OCI-M1 (cell line): Measurements from ENCODE around the gene CISD2.
"Not testable (repeated sequence)": the region's sequence is repeated elsewhere in the genome, so short reads cannot be mapped to it uniquely, and the experiment has no call there.

Experiments used
- DNase-seq: peaks from one replicate; lab custom pipeline; 2025; lab: John Stamatoyannopoulos, UW

CISD2 gene

GRCh38 chr4:102868781-102869568 is at the start of gene CISD2:
Gene CISD2, plus strand, starts transcription at chr4:102868992. Its CDS starts 93 bp downstream, at chr4:102869085.
- DNase-seq = peak; percentile 97

- not testable (repeated sequence) for DNase-seq
Measured at GRCh38 chr4:102819100-102819499, 49.7 kb upstream of the CISD2 start.

GRCh38 chr4:102819588-102820365 is 49.0 kb upstream of the CISD2 start:
- no peak for DNase-seq

- DNase-seq = no peak
Measured at GRCh38 chr4:102823464-102823863, 45.3 kb upstream of the CISD2 start.

GRCh38 chr4:102823897-102824296 is 44.9 kb upstream of the CISD2 start:
- DNase-seq = no peak

GRCh38 chr4:102824398-102824797 is 44.4 kb upstream of the CISD2 start:
- DNase-seq = peak; percentile 15

- peak; percentile 87 for DNase-seq
Measured at GRCh38 chr4:102825261-102826091, 43.3 kb upstream of the CISD2 start.

- DNase-seq = no peak
Measured at GRCh38 chr4:102826105-102826889, 42.5 kb upstream of the CISD2 start.

- peak; percentile 99 for DNase-seq
Measured at GRCh38 chr4:102826890-102827673, 41.7 kb upstream of the CISD2 start, which contains the start of gene UBE2D3. Gene UBE2D3, minus strand, starts transcription at chr4:102827551. Its CDS starts 1,043 bp downstream, at chr4:102826508.

GRCh38 chr4:102827674-102828496 is 40.9 kb upstream of the CISD2 start:
- DNase-seq = peak; percentile 100

GRCh38 chr4:102828497-102828808 is 40.3 kb upstream of the CISD2 start:
- no peak for DNase-seq

GRCh38 chr4:102829803-102830202 is 39.0 kb upstream of the CISD2 start:
- no peak for DNase-seq

GRCh38 chr4:102832105-102832504 is 36.7 kb upstream of the CISD2 start:
- peak; percentile 21 for DNase-seq

GRCh38 chr4:102832667-102833066 is 36.1 kb upstream of the CISD2 start:
- DNase-seq = peak; percentile 14

GRCh38 chr4:102836596-102836995 is 32.2 kb upstream of the CISD2 start:
- no peak for DNase-seq

GRCh38 chr4:102842367-102842766 is 26.4 kb upstream of the CISD2 start:
- no peak for DNase-seq

GRCh38 chr4:102843273-102843672 is 25.5 kb upstream of the CISD2 start:
- no peak for DNase-seq

GRCh38 chr4:102843938-102844337 is 24.9 kb upstream of the CISD2 start:
- no peak for DNase-seq

- no peak for DNase-seq
Measured at GRCh38 chr4:102847687-102848086, 21.1 kb upstream of the CISD2 start.

GRCh38 chr4:102849579-102850104 is 19.1 kb upstream of the CISD2 start:
- peak; percentile 41 for DNase-seq
